HG03196 (cell line): ENCODE results near the gene INKA2.

ENCODE experiments used
- ATAC-seq: cut with Tn5 transposase; IDR thresholded peaks from one replicate; pipeline ENCODE4 v1.9.1; 2021; ENCODE audit not compliant: unreplicated experiment

INKA2 gene

GRCh38 chr1:111734426-111734825 is 4.8 kb downstream of the INKA2 start:
- ATAC-seq, result no peak

DNA sequence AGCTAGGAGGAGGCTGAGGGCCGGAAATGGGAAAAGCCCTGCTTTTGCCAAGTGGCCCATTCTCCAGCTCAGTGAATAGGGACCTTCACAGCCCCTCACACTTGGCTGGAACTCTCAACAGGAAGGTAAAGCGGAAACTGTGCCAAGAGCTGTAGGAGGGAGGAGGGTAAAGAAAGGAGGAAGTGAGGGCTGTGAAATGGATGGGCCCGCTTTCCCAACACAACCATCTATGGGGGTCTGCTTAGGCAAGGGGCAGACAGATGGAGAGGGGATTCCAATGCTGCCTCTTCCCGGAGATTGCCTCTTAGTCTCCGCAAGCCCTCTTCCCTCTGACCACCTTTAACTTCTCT is 5.2 kb downstream of the INKA2 start:
- ATAC-seq, result no peak

DNA sequence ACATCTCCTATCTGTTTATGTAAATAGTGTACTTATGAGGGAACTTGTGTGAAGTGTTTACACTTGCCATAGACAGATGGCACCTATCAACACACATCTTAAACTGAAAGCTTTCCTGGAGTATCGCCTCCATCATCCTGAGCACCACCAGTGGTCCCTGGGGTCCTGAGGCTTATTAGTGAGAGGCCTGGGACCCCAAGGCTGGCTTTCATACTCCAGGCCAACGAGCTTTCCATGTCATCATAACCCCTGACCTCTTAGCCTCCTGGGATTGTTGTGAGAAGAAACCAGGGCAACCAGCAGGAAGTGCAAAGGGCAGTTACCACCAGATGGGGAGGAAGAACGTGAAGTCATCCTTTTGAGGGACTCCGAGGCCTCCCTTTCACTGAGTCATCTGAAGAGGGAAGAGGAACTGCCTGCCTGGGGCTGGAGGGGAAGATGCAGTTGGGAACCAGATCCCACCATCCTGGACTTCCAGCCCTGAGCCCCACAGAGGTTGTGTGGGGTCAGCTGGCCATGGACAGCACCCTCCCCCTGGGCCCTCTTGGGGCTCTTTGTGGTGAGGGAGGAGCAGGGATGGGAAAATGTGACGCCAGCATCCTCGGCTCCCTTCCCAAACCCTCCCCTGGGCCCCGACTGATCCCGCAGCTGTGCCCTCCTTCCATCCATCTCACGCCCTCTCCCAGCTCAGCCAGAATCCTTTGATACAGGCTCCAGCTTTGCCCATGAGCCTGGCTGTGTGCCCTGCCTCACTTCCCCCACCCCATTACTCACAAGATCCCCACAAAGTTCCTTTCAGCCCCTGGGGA is 5.8 kb downstream of the INKA2 start:
- ATAC-seq, result no peak

DNA sequence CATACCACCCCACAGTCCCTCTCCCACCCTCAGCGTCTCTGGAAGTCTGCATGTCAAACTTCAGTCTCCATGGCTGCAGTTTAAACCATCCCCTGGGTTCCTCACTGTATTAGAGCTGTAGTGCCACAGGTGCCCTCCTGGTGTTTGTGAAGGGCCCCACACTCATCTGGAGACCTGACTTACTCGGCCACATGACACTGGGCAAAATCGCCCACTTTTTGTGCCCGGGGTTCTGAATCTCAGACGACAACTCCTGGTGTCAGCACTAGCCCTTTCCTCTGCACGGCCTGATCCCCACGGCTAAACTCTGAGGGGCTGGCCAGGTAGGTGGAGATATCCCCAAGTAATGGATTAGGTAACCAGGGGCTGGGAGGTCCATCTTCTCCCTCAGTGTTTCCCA is 6.5 kb downstream of the INKA2 start:
- no peak for ATAC-seq

GRCh38 chr1:111731956-111732355 is 7.2 kb downstream of the INKA2 start:
- no peak for ATAC-seq

DNA sequence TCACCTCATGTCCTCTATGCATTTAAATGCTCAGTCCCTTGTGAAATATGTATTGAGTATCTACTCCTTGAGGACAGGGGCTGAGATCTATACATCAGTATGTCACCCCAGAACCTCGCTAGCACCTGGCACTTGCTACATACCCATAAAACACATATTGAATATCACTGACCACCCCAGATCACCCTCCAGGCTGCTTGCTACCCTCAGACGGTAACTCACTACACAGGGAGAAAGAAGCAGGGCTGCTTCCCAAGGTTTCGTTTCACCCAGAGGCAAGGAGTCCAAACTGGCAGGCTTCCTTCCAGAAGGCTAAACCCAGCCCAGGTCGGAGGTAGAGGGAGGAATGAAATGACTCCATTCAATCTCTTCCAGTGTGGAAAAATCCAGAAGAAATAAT is 8.5 kb downstream of the INKA2 start:
- ATAC-seq, result no peak

DNA sequence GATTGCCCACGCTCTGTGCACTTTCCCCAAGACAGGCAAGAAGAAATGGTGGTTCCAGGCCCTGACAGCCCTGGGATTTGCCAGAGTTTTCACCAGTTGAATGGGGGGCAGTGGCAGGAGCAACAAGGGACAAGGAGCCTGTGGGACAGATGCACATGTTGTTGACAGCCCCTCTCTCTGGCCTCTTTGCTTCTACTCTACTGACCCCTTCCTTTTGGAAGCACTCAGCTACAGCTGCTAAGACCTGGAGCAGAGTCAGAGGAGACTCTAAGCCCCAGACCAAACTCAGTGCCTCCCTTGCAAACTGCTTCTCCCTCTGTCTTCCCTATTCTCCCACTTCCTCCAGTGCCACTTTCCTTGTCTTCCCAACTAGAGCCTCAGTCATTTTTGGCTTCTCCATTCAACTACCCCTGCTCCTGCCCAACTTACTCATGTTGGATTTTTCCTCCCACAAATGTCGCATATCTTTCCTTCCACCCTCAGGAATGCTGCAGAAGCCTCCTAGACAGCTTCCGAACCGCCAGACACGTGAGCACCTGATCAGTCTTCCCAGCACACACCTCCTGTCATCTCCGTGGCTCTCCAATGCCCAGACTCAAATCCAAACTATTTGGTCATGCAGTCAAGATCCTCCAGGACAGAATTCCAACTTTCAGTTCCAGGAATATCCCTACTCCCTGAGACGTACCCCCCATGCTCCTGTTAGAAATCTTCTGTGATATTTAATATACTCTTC is 9.1 kb downstream of the INKA2 start:
- ATAC-seq, result no peak

- ATAC-seq, result no peak
These were observed 9.8 kb downstream of the INKA2 start for GRCh38 chr1:111729271-111729921.

DNA sequence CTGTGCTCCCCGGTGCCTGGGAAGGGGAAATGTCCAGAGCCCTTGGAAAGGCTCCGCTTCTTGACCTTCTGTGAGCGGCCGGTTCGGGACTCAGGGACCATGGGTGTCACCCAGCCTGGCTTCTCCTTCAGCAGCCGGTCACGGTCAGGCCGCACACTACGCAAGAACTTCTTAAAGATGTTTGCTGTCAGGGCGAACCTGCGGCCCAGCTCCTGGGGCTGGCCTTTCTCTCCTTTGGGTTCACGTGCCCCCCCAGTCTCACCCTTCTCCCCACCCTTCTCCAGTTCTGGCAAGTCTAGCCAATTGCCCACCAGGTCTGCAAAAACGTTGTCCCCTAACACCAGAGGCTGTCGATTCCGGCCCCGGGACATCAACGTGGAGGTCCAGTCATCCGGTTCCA is 12.1 kb downstream of the INKA2 start:
- no peak for ATAC-seq

GRCh38 chr1:111725192-111725591 is 14.0 kb downstream of the INKA2 start:
- ATAC-seq, result no peak

GRCh38 chr1:111723871-111724270 is 15.3 kb downstream of the INKA2 start:
- no peak for ATAC-seq

GRCh38 chr1:111723091-111723806 is 15.9 kb downstream of the INKA2 start:
- no peak for ATAC-seq

- no peak for ATAC-seq
These were observed 18.0 kb downstream of the INKA2 start for GRCh38 chr1:111720977-111721786.

DNA sequence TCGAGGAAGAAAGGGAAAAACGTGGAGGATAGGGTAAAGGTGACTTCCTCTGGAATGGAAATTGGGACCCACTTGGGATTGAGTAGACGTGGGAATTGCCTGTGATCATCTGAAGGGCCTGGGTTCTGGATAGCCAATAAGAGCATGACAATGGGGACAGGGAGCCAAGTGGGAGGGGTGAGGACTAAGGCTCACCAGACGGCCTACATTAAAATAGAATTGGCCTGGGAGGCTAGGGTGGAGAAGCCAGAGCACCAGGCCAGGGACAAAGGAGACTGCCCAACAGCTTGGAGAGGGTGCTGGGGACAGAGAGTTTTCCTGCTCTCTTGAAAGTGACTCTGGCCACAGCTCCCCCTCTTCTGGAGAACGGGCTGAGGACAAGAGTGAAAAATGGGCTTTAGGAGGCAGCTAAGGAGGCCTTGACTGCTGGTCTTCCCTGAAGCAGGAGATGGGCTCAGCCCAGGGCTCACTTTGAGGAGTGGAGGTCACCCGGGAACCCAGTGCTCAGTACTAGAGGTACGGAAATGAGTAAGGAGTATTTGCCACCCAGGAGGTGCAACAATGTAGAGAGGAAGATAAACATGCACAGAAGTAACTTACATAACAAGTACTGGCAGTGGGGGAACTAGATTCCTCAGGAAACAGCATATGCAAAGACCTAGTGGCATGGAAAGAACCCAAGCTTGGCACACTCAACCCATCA is 18.8 kb downstream of the INKA2 start:
- no peak for ATAC-seq

DNA sequence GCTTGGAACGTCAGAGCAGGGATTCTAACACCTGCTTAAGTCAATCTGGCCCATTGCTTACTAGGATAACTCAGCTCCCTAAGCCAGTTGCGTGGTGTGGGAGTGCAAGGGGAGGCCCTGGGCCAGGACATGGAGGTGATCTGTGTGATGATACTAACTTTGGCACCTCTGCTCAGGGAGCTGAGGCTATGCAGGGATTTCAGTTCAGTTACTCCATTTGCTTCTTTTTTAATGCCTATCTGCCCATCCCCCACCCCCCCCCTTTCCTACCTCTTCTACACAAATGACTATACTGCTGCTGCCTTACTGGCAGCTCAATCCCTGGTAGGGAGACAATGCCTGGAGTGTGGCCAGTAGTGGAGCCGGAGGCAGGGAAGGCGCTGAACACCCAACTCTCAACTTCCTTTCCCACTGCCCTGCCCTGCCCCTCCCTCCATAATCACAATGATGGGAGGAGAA is 19.5 kb downstream of the INKA2 start:
- ATAC-seq, result no peak

DNA sequence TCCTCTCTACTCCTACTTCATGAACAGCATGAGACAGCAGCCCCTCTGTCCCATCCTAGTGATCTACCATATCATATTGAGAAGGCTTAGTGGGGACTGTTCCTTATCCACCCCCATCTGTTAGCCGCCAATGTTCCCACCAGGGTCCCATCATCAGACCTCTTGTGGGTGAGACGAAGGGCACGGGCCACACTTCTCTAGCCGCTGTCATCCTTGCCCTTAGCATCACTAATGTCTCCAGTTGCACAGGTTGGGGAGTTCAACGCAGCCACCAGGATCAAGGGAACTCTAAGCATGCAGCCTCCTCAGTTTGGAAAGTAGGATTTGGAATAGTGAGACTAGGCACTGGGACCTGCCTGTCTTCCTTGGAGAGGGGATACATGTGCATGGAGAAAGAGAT is 20.1 kb downstream of the INKA2 start:
- no peak for ATAC-seq

DNA sequence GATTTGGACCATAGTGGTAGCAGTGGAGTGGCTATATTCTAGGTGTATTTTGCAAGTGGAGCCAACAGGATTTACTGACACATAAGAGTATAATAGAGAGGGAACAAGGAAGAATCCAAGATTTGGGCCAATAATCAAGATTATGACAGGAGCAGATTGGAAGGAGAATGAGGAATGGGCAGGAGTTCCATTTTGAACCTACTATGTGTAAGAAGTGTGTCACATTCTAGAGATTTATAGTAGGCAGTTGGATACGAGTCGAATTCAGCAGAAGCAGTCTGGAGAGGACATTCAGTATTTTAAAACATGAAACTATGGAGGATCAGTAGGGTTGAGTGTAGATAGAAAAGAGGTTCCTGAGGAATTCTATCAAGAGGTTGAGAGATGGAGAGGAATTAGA is 21.7 kb downstream of the INKA2 start:
- ATAC-seq, result no peak

GRCh38 chr1:111716333-111716732 is 22.9 kb downstream of the INKA2 start:
- no peak for ATAC-seq

DNA sequence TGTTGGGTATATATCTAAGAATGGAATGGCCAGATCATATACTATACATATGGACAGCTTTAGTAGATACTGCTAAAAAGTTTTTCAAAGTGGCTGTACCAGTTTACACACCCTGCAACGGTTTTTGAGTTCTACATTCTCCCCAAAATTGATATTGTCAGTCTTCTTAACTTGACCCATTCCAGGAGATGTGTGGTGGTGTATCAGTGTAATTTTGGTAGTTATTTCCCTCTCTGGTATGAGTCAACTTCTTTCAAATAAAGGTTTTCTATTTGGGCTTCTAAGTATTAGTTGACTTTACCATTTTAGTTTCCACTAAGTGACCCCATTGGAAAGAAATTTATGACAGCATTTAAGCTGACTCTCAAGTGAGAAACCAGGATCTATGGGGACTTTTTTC is 29.2 kb downstream of the INKA2 start:
- ATAC-seq, result no peak

GRCh38 chr1:111707906-111708305 is 31.3 kb downstream of the INKA2 start:
- ATAC-seq, result no peak
